ENCODE measurements around the gene SBF2. TPM values are rescaled to one million over a fixed set of nuclear protein-coding genes. Genes with fewer than 3 reads are reported as not detected.

SBF2 gene
- total and polyA plus RNA-seq, 2 of the 13 experiments (the other 11 are each of a cell fraction or from before 2014, with no cell fraction given), result 24.0 to 45.8 TPM

DNA sequence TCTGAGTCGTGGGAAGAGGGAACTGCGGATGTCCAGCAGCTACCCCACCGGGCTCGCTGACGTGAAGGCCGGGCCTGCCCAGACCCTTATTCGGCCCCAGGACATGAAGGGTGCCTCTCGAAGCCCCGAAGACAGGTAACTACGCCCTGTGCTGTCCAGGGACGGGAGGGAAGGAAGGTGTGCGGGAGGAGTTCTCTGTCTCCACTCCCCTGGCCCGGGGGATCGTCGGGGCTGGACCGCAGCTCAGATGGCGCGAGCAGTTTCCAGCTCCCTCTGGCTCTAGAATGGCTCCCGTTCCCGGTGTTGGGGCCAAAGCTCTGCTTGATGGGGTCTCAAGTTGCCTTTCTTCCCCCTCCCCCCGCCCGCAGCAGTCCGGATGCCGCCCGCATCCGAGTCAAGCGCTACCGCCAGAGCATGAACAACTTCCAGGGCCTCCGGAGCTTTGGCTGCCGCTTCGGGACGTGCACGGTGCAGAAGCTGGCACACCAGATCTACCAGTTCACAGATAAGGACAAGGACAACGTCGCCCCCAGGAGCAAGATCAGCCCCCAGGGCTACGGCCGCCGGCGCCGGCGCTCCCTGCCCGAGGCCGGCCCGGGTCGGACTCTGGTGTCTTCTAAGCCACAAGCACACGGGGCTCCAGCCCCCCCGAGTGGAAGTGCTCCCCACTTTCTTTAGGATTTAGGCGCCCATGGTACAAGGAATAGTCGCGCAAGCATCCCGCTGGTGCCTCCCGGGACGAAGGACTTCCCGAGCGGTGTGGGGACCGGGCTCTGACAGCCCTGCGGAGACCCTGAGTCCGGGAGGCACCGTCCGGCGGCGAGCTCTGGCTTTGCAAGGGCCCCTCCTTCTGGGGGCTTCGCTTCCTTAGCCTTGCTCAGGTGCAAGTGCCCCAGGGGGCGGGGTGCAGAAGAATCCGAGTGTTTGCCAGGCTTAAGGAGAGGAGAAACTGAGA lies 12.2 kb upstream of the SBF2 start (continued):
- TF ChIP-seq, protein P1, sequence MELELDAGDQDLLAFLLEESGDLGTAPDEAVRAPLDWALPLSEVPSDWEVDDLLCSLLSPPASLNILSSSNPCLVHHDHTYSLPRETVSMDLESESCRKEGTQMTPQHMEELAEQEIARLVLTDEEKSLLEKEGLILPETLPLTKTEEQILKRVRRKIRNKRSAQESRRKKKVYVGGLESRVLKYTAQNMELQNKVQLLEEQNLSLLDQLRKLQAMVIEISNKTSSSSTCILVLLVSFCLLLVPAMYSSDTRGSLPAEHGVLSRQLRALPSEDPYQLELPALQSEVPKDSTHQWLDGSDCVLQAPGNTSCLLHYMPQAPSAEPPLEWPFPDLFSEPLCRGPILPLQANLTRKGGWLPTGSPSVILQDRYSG (CRISPR knock-in tag; IDR thresholded peaks at IDR 0.05), result 0 out of 2 replicates have a peak, but pooled peaks have one; percentile 59
- TF ChIP-seq ZNF547 (CRISPR knock-in tag; IDR thresholded peaks at IDR 0.05) (no peak), TARDBP (CRISPR knock-in tag; IDR thresholded peaks at IDR 0.05) (no peak), ZNF263 (CRISPR knock-in tag; IDR thresholded peaks at IDR 0.05) (peak; percentile 36; the same call in 1 of the 2 replicates), SAFB2 (CRISPR knock-in tag; IDR thresholded peaks at IDR 0.05; ENCODE audit: borderline replicate concordance, low read depth) (peak; percentile 9; the same call in 1 of the 2 replicates), PCBP1 (IDR thresholded peaks at IDR 0.05; ENCODE audit: borderline replicate concordance, low read depth, low read length) (0 out of 2 replicates have a peak, but pooled peaks have one; percentile 19), MTF1 (CRISPR knock-in tag; IDR thresholded peaks at IDR 0.05) (0 out of 2 replicates have a peak, but pooled peaks have one; percentile 0), FOXA1 (IDR thresholded peaks at IDR 0.05) (no peak), FOXA1 (CRISPR knock-in tag; IDR thresholded peaks at IDR 0.05) (no peak), NFKB2 (CRISPR knock-in tag; IDR thresholded peaks at IDR 0.05; ENCODE audit: borderline replicate concordance) (0 out of 2 replicates have a peak, but pooled peaks have one; percentile 0), GABPB1 (CRISPR knock-in tag; IDR thresholded peaks at IDR 0.05) (no peak), HOXA7 (CRISPR knock-in tag; IDR thresholded peaks at IDR 0.05) (no peak)
- TF ChIP-seq, protein P2, sequence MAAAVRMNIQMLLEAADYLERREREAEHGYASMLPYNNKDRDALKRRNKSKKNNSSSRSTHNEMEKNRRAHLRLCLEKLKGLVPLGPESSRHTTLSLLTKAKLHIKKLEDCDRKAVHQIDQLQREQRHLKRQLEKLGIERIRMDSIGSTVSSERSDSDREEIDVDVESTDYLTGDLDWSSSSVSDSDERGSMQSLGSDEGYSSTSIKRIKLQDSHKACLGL (CRISPR knock-in tag; IDR thresholded peaks at IDR 0.05), result no peak
- TF ChIP-seq, protein P3, sequence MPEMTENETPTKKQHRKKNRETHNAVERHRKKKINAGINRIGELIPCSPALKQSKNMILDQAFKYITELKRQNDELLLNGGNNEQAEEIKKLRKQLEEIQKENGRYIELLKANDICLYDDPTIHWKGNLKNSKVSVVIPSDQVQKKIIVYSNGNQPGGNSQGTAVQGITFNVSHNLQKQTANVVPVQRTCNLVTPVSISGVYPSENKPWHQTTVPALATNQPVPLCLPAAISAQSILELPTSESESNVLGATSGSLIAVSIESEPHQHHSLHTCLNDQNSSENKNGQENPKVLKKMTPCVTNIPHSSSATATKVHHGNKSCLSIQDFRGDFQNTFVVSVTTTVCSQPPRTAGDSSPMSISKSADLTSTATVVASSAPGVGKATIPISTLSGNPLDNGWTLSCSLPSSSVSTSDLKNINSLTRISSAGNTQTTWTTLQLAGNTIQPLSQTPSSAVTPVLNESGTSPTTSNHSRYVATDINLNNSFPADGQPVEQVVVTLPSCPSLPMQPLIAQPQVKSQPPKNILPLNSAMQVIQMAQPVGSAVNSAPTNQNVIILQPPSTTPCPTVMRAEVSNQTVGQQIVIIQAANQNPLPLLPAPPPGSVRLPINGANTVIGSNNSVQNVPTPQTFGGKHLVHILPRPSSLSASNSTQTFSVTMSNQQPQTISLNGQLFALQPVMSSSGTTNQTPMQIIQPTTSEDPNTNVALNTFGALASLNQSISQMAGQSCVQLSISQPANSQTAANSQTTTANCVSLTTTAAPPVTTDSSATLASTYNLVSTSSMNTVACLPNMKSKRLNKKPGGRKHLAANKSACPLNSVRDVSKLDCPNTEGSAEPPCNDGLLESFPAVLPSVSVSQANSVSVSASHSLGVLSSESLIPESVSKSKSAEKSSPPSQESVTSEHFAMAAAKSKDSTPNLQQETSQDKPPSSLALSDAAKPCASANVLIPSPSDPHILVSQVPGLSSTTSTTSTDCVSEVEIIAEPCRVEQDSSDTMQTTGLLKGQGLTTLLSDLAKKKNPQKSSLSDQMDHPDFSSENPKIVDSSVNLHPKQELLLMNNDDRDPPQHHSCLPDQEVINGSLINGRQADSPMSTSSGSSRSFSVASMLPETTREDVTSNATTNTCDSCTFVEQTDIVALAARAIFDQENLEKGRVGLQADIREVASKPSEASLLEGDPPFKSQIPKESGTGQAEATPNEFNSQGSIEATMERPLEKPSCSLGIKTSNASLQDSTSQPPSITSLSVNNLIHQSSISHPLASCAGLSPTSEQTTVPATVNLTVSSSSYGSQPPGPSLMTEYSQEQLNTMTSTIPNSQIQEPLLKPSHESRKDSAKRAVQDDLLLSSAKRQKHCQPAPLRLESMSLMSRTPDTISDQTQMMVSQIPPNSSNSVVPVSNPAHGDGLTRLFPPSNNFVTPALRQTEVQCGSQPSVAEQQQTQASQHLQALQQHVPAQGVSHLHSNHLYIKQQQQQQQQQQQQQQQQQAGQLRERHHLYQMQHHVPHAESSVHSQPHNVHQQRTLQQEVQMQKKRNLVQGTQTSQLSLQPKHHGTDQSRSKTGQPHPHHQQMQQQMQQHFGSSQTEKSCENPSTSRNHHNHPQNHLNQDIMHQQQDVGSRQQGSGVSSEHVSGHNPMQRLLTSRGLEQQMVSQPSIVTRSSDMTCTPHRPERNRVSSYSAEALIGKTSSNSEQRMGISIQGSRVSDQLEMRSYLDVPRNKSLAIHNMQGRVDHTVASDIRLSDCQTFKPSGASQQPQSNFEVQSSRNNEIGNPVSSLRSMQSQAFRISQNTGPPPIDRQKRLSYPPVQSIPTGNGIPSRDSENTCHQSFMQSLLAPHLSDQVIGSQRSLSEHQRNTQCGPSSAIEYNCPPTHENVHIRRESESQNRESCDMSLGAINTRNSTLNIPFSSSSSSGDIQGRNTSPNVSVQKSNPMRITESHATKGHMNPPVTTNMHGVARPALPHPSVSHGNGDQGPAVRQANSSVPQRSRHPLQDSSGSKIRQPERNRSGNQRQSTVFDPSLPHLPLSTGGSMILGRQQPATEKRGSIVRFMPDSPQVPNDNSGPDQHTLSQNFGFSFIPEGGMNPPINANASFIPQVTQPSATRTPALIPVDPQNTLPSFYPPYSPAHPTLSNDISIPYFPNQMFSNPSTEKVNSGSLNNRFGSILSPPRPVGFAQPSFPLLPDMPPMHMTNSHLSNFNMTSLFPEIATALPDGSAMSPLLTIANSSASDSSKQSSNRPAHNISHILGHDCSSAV (CRISPR knock-in tag; IDR thresholded peaks at IDR 0.05; ENCODE audit: borderline replicate concordance), result no peak
